Naive thymus-derived CD8-positive, alpha-beta T cell (primary cell): ENCODE data around the gene SUGCT. TPM values are rescaled to one million over a fixed set of nuclear protein-coding genes. Genes with fewer than 3 reads are reported as not detected.
"Not testable (repeated sequence)": the region's sequence is repeated elsewhere in the genome, so short reads cannot be mapped to it uniquely, and the experiment has no call there.

Experiments used
- ATAC-seq, 2 donors: fragments of 150-1000 bp; cut with Tn5 transposase in 1 of 2; sonication (Bioruptor Pico), chemical (Tn5 transposase) in 1 of 2; 1 replicate in 1 of 2; 2 replicates in 1 of 2; pipeline ENCODE4 v1.10.0; 2021; ENCODE audit warnings: mild to moderate bottlenecking in 2 of 2, moderate library complexity in 2 of 2
- POLR2A ChIA-PET: fragments of 350-600 bp; sonication (Branson Sonifier 250); formaldehyde crosslinking; loops from one replicate; lab custom pipeline; 2021; ENCODE audit warnings: antibody characterized with exemption; lab: Charles Lee
- DNase-seq, 10 donors: peaks; one replicate each; pipeline versions ENCODE4 v3.0.0 to v3.0.0-alpha.2; 2020 to 2022
- H3K27ac Mint-ChIP-seq, 10 donors: one replicate each; pipeline ENCODE4 v1.8.0; 2020 to 2022; ENCODE audit warnings: mild to moderate bottlenecking in 10 of 10, mixed read lengths in 10 of 10, moderate library complexity in 4 of 10, inconsistent platforms in 1 of 10
- H3K27me3 Mint-ChIP-seq, 5 donors: one replicate each; pipeline ENCODE4 v1.8.0; 2021 to 2022; ENCODE audit warnings: mixed read lengths in 5 of 5
- H3K36me3 Mint-ChIP-seq, 3 donors: one replicate each; pipeline ENCODE4 v1.8.0; 2020 to 2022; ENCODE audit warnings: mixed read lengths in 3 of 3, mild to moderate bottlenecking in 2 of 3, inconsistent platforms in 1 of 3
- H3K4me1 Mint-ChIP-seq, 4 donors: one replicate each; pipeline ENCODE4 v1.8.0; 2021 to 2022; ENCODE audit warnings: mixed read lengths in 4 of 4
- H3K4me3 Mint-ChIP-seq, 10 donors: one replicate each; pipeline ENCODE4 v1.8.0; 2020 to 2022; ENCODE audit warnings: mild to moderate bottlenecking in 10 of 10, mixed read lengths in 10 of 10, moderate library complexity in 6 of 10, inconsistent platforms in 1 of 10
- H3K9me3 Mint-ChIP-seq, 9 donors: one replicate each; pipeline ENCODE4 v1.8.0; 2020 to 2022; ENCODE audit warnings: mixed read lengths in 9 of 9, mild to moderate bottlenecking in 3 of 9, inconsistent platforms in 1 of 9, moderate library complexity in 1 of 9
- polyA plus RNA-seq, 3 donors: library from polyadenylated mRNA; unstranded; fragments of 300-500 nt; fragmentation: Illumina TruSeq; gene quantifications; one replicate each; pipeline ENCODE4 v1.2.3, GENCODE V29; 2021
- total RNA-seq, 8 experiments: library from RNA in 2 of 8; stranded (reverse) in 2 of 8; gene quantifications; one replicate each; pipeline ENCODE4 v1.2.3 and lab custom pipeline; 2021 to 2026

SUGCT gene
- total and polyA plus RNA-seq, 5 experiments from 2014 or later: 1.3 to 3.6 (median 2.1) TPM

GRCh38 chr7:40243076-40243475, 108.3 kb downstream of the SUGCT start:
- ATAC-seq (no peak), DNase-seq (no peak)
- no peaks in the 10 kb centered on the region for H3K27me3 Mint-ChIP-seq
- no peaks in the 10 kb centered on the region for H3K9me3 Mint-ChIP-seq
- H3K27ac Mint-ChIP-seq: no peak overlapping the region
- H3K4me3 Mint-ChIP-seq: no peak overlapping the region
- POLR2A ChIA-PET: no interaction called here
- H3K36me3 Mint-ChIP-seq: peaks cover 0 to 2% (median 0%) of the 10 kb centered on the region in 3 donors
- H3K4me1 Mint-ChIP-seq: no peaks in the 10 kb centered on the region

- H3K4me3 Mint-ChIP-seq: no peak overlapping the region
- ATAC-seq (no peak), DNase-seq (no peak)
- no peak overlapping the region for H3K27ac Mint-ChIP-seq
- no peaks in the 10 kb centered on the region for H3K4me1 Mint-ChIP-seq
- H3K9me3 Mint-ChIP-seq: no peaks in the 10 kb centered on the region
- POLR2A ChIA-PET: no interaction called here
- H3K27me3 Mint-ChIP-seq: no peaks in the 10 kb centered on the region
- H3K36me3 Mint-ChIP-seq: no peaks in the 10 kb centered on the region
Observed at GRCh38 chr7:40244226-40244625, 109.4 kb downstream of the SUGCT start.

- ATAC-seq: no peak
- no peak for DNase-seq
- POLR2A ChIA-PET: no interaction called here
- no peaks in the 10 kb centered on the region for H3K27me3 Mint-ChIP-seq
- H3K36me3 Mint-ChIP-seq: no peaks in the 10 kb centered on the region
- H3K4me3 Mint-ChIP-seq: no peak overlapping the region
- H3K27ac Mint-ChIP-seq: no peak overlapping the region
- H3K9me3 Mint-ChIP-seq: no peaks in the 10 kb centered on the region
- H3K4me1 Mint-ChIP-seq: no peaks in the 10 kb centered on the region
Observed at GRCh38 chr7:40248681-40249080, 113.9 kb downstream of the SUGCT start.

- H3K27me3 Mint-ChIP-seq, DNase-seq, H3K4me3 Mint-ChIP-seq, POLR2A ChIA-PET, H3K4me1 Mint-ChIP-seq, H3K36me3 Mint-ChIP-seq, H3K27ac Mint-ChIP-seq, H3K9me3 Mint-ChIP-seq, ATAC-seq: not testable (repeated sequence)
Observed at GRCh38 chr7:40253444-40253843, 118.6 kb downstream of the SUGCT start.

- H3K27ac Mint-ChIP-seq: peak overlapping the region in 6 of 10 donors; percentile 0 to 35 (median 12)
Observed at GRCh38 chr7:40263752-40264390, 129.1 kb downstream of the SUGCT start.

GRCh38 chr7:40267583-40267982, 132.8 kb downstream of the SUGCT start:
- peaks cover 13 to 16% (median 15%) of the 10 kb centered on the region in 4 donors for H3K4me1 Mint-ChIP-seq
- no peak overlapping the region for H3K4me3 Mint-ChIP-seq
- H3K9me3 Mint-ChIP-seq: peaks cover 0 to 10% (median 0%) of the 10 kb centered on the region in 9 donors
- H3K27me3 Mint-ChIP-seq: peaks cover 0 to 6% (median 3%) of the 10 kb centered on the region in 5 donors
- no peak overlapping the region for H3K27ac Mint-ChIP-seq
- H3K36me3 Mint-ChIP-seq: peaks cover 0 to 12% (median 4%) of the 10 kb centered on the region in 3 donors
- ATAC-seq: no peak
- no peak for DNase-seq
- POLR2A ChIA-PET: no interaction called here

More at GRCh38 chr7:40263752-40264390, 129.1 kb downstream of the SUGCT start:
- peak in 1 of 2 donors; percentile 39 for ATAC-seq
- no peaks in the 10 kb centered on the region for H3K27me3 Mint-ChIP-seq
- no peaks in the 10 kb centered on the region for H3K9me3 Mint-ChIP-seq
- peaks cover 10 to 16% (median 15%) of the 10 kb centered on the region in 4 donors for H3K4me1 Mint-ChIP-seq
- H3K4me3 Mint-ChIP-seq: peak overlapping the region in 6 of 10 donors; percentile 1 to 20 (median 8)
- peaks cover 0 to under 1% (median 0%) of the 10 kb centered on the region in 3 donors for H3K36me3 Mint-ChIP-seq
- DNase-seq: peak in 3 of 10 donors; percentile 2 to 30 (median 27)
- POLR2A ChIA-PET: no interaction called here

GRCh38 chr7:40268810-40269209, 134.0 kb downstream of the SUGCT start:
- peaks cover 0 to 12% (median 4%) of the 10 kb centered on the region in 3 donors for H3K36me3 Mint-ChIP-seq
- ATAC-seq, H3K9me3 Mint-ChIP-seq, H3K27me3 Mint-ChIP-seq, H3K27ac Mint-ChIP-seq, H3K4me3 Mint-ChIP-seq, POLR2A ChIA-PET, DNase-seq: not testable (repeated sequence)
- peaks cover 10 to 12% (median 11%) of the 10 kb centered on the region in 4 donors for H3K4me1 Mint-ChIP-seq

- DNase-seq: no peak
- Mint-ChIP-seq H3K4me1 (peaks cover 0 to 3% (median 0%) of the 10 kb centered on the region in 4 donors), H3K4me3 (no peak overlapping the region), H3K27ac (no peak overlapping the region), H3K27me3 (peaks cover 0 to 6% (median under 1%) of the 10 kb centered on the region in 5 donors), H3K36me3 (peaks cover 11 to 20% (median 11%) of the 10 kb centered on the region in 3 donors), H3K9me3 (peaks cover 0 to 10% (median 2%) of the 10 kb centered on the region in 9 donors)
- ATAC-seq: no peak
- POLR2A ChIA-PET: no interaction called here
Observed at GRCh38 chr7:40276061-40276460, 141.3 kb downstream of the SUGCT start.

- ATAC-seq (no peak), DNase-seq (no peak)
- H3K27ac Mint-ChIP-seq: no peak overlapping the region
- peaks cover 0 to 9% (median 5%) of the 10 kb centered on the region in 9 donors for H3K9me3 Mint-ChIP-seq
- H3K27me3 Mint-ChIP-seq: peaks cover 0 to 4% (median 0%) of the 10 kb centered on the region in 5 donors
- H3K36me3 Mint-ChIP-seq: peaks cover 4 to 16% (median 14%) of the 10 kb centered on the region in 3 donors
- H3K4me1 Mint-ChIP-seq: no peaks in the 10 kb centered on the region
- no peak overlapping the region for H3K4me3 Mint-ChIP-seq
- POLR2A ChIA-PET: no interaction called here
Observed at GRCh38 chr7:40279991-40280390, 145.2 kb downstream of the SUGCT start.

GRCh38 chr7:40282858-40283257, 148.1 kb downstream of the SUGCT start:
- Mint-ChIP-seq H3K4me3 (no peak overlapping the region), H3K4me1 (no peaks in the 10 kb centered on the region), H3K27ac (no peak overlapping the region), H3K36me3 (peaks cover 0 to 14% (median 11%) of the 10 kb centered on the region in 3 donors), H3K27me3 (peaks cover 0 to 4% (median 0%) of the 10 kb centered on the region in 5 donors), H3K9me3 (peaks cover 0 to 9% (median 5%) of the 10 kb centered on the region in 9 donors)
- ATAC-seq (no peak), DNase-seq (no peak)
- POLR2A ChIA-PET: no interaction called here

- H3K27me3 Mint-ChIP-seq: peaks cover 0 to 4% (median 0%) of the 10 kb centered on the region in 5 donors
- ATAC-seq (no peak), DNase-seq (no peak)
- no peak overlapping the region for H3K27ac Mint-ChIP-seq
- peak overlapping the region in 1 of 10 donors; percentile 37 for H3K4me3 Mint-ChIP-seq
- H3K36me3 Mint-ChIP-seq: peaks cover 0 to 13% (median 9%) of the 10 kb centered on the region in 3 donors
- peaks cover 0 to 9% (median 5%) of the 10 kb centered on the region in 9 donors for H3K9me3 Mint-ChIP-seq
- POLR2A ChIA-PET: no interaction called here
- no peaks in the 10 kb centered on the region for H3K4me1 Mint-ChIP-seq
Observed at GRCh38 chr7:40283391-40283790, 148.6 kb downstream of the SUGCT start.

GRCh38 chr7:40288827-40289226, 154.0 kb downstream of the SUGCT start:
- no peak for ATAC-seq
- H3K27ac Mint-ChIP-seq: no peak overlapping the region
- peaks cover 0 to 6% (median 0%) of the 10 kb centered on the region in 9 donors for H3K9me3 Mint-ChIP-seq

GRCh38 chr7:40297741-40298311, 163.0 kb downstream of the SUGCT start:
- ATAC-seq (no peak), DNase-seq (no peak)
- H3K27me3 Mint-ChIP-seq: peaks cover 0 to 2% (median 0%) of the 10 kb centered on the region in 5 donors
- H3K4me1 Mint-ChIP-seq: peaks cover 0 to 6% (median 4%) of the 10 kb centered on the region in 4 donors
- peaks cover 0 to 2% (median 0%) of the 10 kb centered on the region in 3 donors for H3K36me3 Mint-ChIP-seq
- H3K4me3 Mint-ChIP-seq: no peak overlapping the region
- H3K9me3 Mint-ChIP-seq: no peaks in the 10 kb centered on the region
- H3K27ac Mint-ChIP-seq: peak overlapping the region in 1 of 10 donors; percentile 52
- POLR2A ChIA-PET: no interaction called here

More at GRCh38 chr7:40288827-40289226, 154.0 kb downstream of the SUGCT start:
- H3K4me3 Mint-ChIP-seq: no peak overlapping the region
- H3K4me1 Mint-ChIP-seq: peaks cover 0 to 3% (median 1%) of the 10 kb centered on the region in 4 donors
- POLR2A ChIA-PET: no interaction called here
- DNase-seq: no peak
- H3K27me3 Mint-ChIP-seq: no peaks in the 10 kb centered on the region
- H3K36me3 Mint-ChIP-seq: peaks cover 0 to 5% (median 0%) of the 10 kb centered on the region in 3 donors
